ENCODE data around the gene DKC1. TPM values are rescaled to one million over a fixed set of nuclear protein-coding genes. Genes with fewer than 3 reads are reported as not detected.

The DKC1 gene
- total RNA-seq, 1 experiment from 2014 or later, result 160 TPM

GRCh38 chrX:154739952-154740465, 22.7 kb upstream of the DKC1 start:
- no peak overlapping the region for H3K4me2 ChIP-seq (ENCODE audit: insufficient read depth, insufficient read length, low read length)
- Mint-ChIP-seq H3K4me3 (no peak overlapping the region), H3K27me3 (ENCODE audit: low read depth) (peaks cover 5% of the 10 kb centered on the region), H3K9me3 (peaks cover 71 to 85% of the 10 kb centered on the region in 2 experiments), H3K27ac (no peak overlapping the region), H3K4me1 (no peaks in the 10 kb centered on the region), H3K36me3 (ENCODE audit: insufficient read depth in 1 of 3, low read depth in 3 of 3) (peaks cover 0 to 2% (median 0%) of the 10 kb centered on the region in 3 experiments; a peak in 3 of 7 replicates)
- H4K5ac ChIP-seq (ENCODE audit: insufficient read length, low read depth, low read length), result no peak overlapping the region
- no peaks in the 10 kb centered on the region for H3K79me1 ChIP-seq (ENCODE audit: insufficient read depth, low read depth, low read length, poor library complexity, severe bottlenecking)
- H4K20me1 ChIP-seq (ENCODE audit: control insufficient read depth, insufficient read depth, insufficient read length), result no peaks in the 10 kb centered on the region
- DNase-seq, result no peak
- H3K9me3 ChIP-seq (ENCODE audit: control insufficient read depth, low read depth, low read length), result peaks cover 30% of the 10 kb centered on the region
- no peaks in the 10 kb centered on the region for H3K4me1 ChIP-seq (ENCODE audit: insufficient read depth, low read length)
- WGBS (ENCODE audit: extremely low coverage, insufficient read length, low lambda C conversion rate), result no CpG with 5 or more reads among the region's 2 CpGs
- H2BK15ac ChIP-seq (ENCODE audit: low read depth, low read length), result no peak overlapping the region
- no peaks in the 10 kb centered on the region for H3K23me2 ChIP-seq (ENCODE audit: insufficient read length, low read depth, low read length, poor library complexity, severe bottlenecking)
- H3T11ph ChIP-seq (ENCODE audit: low read length), result no peak overlapping the region
- H2BK20ac ChIP-seq (ENCODE audit: low read depth, low read length, poor library complexity, severe bottlenecking), result no peak overlapping the region
- H3K56ac ChIP-seq (ENCODE audit: insufficient read length, low read depth, low read length), result no peak overlapping the region
- TF ChIP-seq CTCF (conservative IDR thresholded peaks at IDR 0.05), result no peak
- no peak overlapping the region for H2AK5ac ChIP-seq (ENCODE audit: insufficient read length, low read length)
- H2BK5ac ChIP-seq (ENCODE audit: insufficient read length, low read length), result no peak overlapping the region
- no peak overlapping the region for H3K4ac ChIP-seq (ENCODE audit: low read depth, low read length)
- no peak overlapping the region for H3K23ac ChIP-seq (ENCODE audit: insufficient read length, low read depth, low read length)
- H2BK12ac ChIP-seq (ENCODE audit: insufficient read length, low read depth, low read length), result no peak overlapping the region
- no peak overlapping the region for H4K8ac ChIP-seq (replicated peaks; ENCODE audit: insufficient read length, low read depth, low read length)
- H3K79me2 ChIP-seq (ENCODE audit: insufficient read depth, low read length), result no peaks in the 10 kb centered on the region
- H2BK120ac ChIP-seq (ENCODE audit: low read depth, low read length, poor library complexity, severe bottlenecking), result no peak overlapping the region
- no peaks in the 10 kb centered on the region; the same call in 1 of the 2 replicates for H3K27me3 ChIP-seq (ENCODE audit: insufficient read depth, low read length)
- no peak overlapping the region for H2AFZ ChIP-seq (ENCODE audit: low read length)
- H4K91ac ChIP-seq (ENCODE audit: insufficient read length, low read depth, low read length), result no peak overlapping the region
- no peak overlapping the region for H3K27ac ChIP-seq (ENCODE audit: insufficient read length, low read depth, low read length)
- no peak overlapping the region for H3K18ac ChIP-seq (ENCODE audit: insufficient read length, low read depth, low read length)
- H3K9ac ChIP-seq (ENCODE audit: extremely low read depth, insufficient read length, low read length), result no peak overlapping the region
- no peak overlapping the region for H3K14ac ChIP-seq (ENCODE audit: insufficient read depth, low read length)

Measured in H9 (cell line).